ENCODE data around the gene OPHN1.

GRCh38 chrX:68209008-68209407 lies 224.3 kb downstream of the OPHN1 start:
- TF ChIP-seq POLR2A (IDR thresholded peaks at IDR 0.05), result no peak
- TF ChIP-seq, protein P1, sequence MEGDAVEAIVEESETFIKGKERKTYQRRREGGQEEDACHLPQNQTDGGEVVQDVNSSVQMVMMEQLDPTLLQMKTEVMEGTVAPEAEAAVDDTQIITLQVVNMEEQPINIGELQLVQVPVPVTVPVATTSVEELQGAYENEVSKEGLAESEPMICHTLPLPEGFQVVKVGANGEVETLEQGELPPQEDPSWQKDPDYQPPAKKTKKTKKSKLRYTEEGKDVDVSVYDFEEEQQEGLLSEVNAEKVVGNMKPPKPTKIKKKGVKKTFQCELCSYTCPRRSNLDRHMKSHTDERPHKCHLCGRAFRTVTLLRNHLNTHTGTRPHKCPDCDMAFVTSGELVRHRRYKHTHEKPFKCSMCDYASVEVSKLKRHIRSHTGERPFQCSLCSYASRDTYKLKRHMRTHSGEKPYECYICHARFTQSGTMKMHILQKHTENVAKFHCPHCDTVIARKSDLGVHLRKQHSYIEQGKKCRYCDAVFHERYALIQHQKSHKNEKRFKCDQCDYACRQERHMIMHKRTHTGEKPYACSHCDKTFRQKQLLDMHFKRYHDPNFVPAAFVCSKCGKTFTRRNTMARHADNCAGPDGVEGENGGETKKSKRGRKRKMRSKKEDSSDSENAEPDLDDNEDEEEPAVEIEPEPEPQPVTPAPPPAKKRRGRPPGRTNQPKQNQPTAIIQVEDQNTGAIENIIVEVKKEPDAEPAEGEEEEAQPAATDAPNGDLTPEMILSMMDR (IDR thresholded peaks at IDR 0.05), result no peak
